GM12874 (cell line): ENCODE data around the gene SPTB.

Experiments
- CTCF ChIP-seq: IDR thresholded peaks from 2 replicates; pipeline ENCODE4 v1.5.1; 2011; ENCODE audit warnings: low read depth, mild to moderate bottlenecking, control low read depth, low read length, moderate library complexity; ENCODE audit not compliant: insufficient read depth

Gene SPTB

GRCh38 chr14:64758691-64759554, 120.8 kb downstream of the SPTB start:
- TF ChIP-seq CTCF = no peak

GRCh38 chr14:64758025-64758521, 121.6 kb downstream of the SPTB start:
- no peak for TF ChIP-seq CTCF

- TF ChIP-seq CTCF = no peak
Observed at GRCh38 chr14:64757601-64758000, 122.1 kb downstream of the SPTB start.

GRCh38 chr14:64756712-64757111, 123.0 kb downstream of the SPTB start:
- TF ChIP-seq CTCF = no peak

- TF ChIP-seq CTCF = no peak
Observed at GRCh38 chr14:64755781-64756221, 123.9 kb downstream of the SPTB start.

GRCh38 chr14:64754685-64755084, 125.0 kb downstream of the SPTB start:
- no peak for TF ChIP-seq CTCF

GRCh38 chr14:64753999-64754398, 125.7 kb downstream of the SPTB start:
- TF ChIP-seq CTCF = no peak
